Muscle of leg (tissue), 11 donors: Measurements from ENCODE around the gene UBE2Q1. TPM values are rescaled to one million over a fixed set of nuclear protein-coding genes. Genes with fewer than 3 reads are reported as not detected.
A peak's percentile ranks its signal among the peaks of the same experiment; 100 is the strongest.

Experiments
- DNase-seq: peaks from one replicate; pipeline ENCODE4 v3.0.0; 2013
- H3K27ac ChIP-seq: one replicate; pipeline ENCODE4 v1.5.1; 2013; ENCODE audit warnings: mild to moderate bottlenecking, low read length, control low read depth
- H3K27me3 ChIP-seq: one replicate; pipeline ENCODE4 v1.6.1; 2013; ENCODE audit warnings: low read length; ENCODE audit not compliant: control insufficient read depth, insufficient read depth
- H3K36me3 ChIP-seq: one replicate; pipeline ENCODE4 v1.6.1; 2013; ENCODE audit warnings: low read length; ENCODE audit not compliant: control insufficient read depth, insufficient read depth
- H3K4me1 ChIP-seq: one replicate; pipeline ENCODE4 v1.6.1; 2013; ENCODE audit warnings: low read length; ENCODE audit not compliant: control insufficient read depth, insufficient read depth
- H3K4me3 ChIP-seq: one replicate; pipeline ENCODE4 v1.5.1; 2013; ENCODE audit warnings: low read length, control low read depth
- H3K9me3 ChIP-seq: replicated peaks from 2 replicates; pipeline ENCODE4 v1.6.1; 2013; ENCODE audit warnings: low read depth, low read length; ENCODE audit not compliant: control insufficient read depth
- WGBS: methylation state at CpG from one replicate; pipeline ENCODE4 v1.1.5; 2013; ENCODE audit warnings: missing lambda C conversion rate; ENCODE audit not compliant: insufficient coverage; 5-methylcytosine and 5-hydroxymethylcytosine counted together
- polyA plus RNA-seq, 8 donors: library from polyadenylated mRNA; unstranded; fragments of 120-200 nt; gene quantifications; one replicate each; pipeline versions ENCODE4 v1.2.1 to v1.2.3, GENCODE V29; 2013; ENCODE audit warnings: inconsistent platforms in 1 of 8, low replicate concordance in 1 of 8; ENCODE audit not compliant: insufficient read length in 8 of 8, insufficient read depth in 1 of 8
- total RNA-seq: library from RNA; stranded (reverse); fragments of 120-200 nt; gene quantifications from one replicate; pipeline ENCODE4 v1.2.4, GENCODE V29; 2013

Gene UBE2Q1
- total and polyA plus RNA-seq, 9 donors = 21.8 to 73.4 (median 67.8) TPM

- 91% methylated on average over 7 of the region's 8 CpGs for WGBS
- Histone ChIP-seq H3K4me3 (no peak overlapping the region), H3K36me3 (peaks cover 67% of the 10 kb centered on the region), H3K27me3 (no peaks in the 10 kb centered on the region), H3K27ac (no peak overlapping the region), H3K4me1 (peaks cover 60% of the 10 kb centered on the region), H3K9me3 (no peaks in the 10 kb centered on the region)
- DNase-seq = no peak
These were observed 20.9 kb upstream of the UBE2Q1 start for GRCh38 chr1:154579374-154579773.

DNA sequence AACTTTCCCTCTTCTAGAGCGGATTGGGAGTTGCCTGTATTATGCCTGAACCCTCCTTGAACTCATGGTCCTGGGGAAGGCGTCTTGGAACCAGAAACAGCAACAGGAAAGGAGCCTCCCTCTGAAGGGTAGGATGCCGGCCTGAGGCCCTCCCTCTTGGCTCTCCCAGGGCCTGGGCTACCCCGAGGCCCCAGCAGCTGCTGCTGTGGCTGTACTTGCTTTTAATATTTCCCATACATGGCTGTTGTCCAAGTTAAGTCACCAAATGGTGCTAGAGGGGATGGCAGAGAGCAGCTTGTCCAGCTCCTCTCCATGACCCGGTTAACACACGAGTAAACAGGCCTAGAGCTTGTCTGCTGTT is 19.6 kb upstream of the UBE2Q1 start:
- peak; percentile 76 for DNase-seq
- Histone ChIP-seq H3K27ac (peak overlapping the region; percentile 69), H3K36me3 (peaks cover 54% of the 10 kb centered on the region), H3K4me3 (no peak overlapping the region), H3K27me3 (no peaks in the 10 kb centered on the region), H3K4me1 (peaks cover 55% of the 10 kb centered on the region), H3K9me3 (no peaks in the 10 kb centered on the region)
- WGBS = 21% methylated on average over 4 of the region's 6 CpGs

- Histone ChIP-seq H3K9me3 (no peaks in the 10 kb centered on the region), H3K4me3 (no peak overlapping the region), H3K36me3 (peaks cover 48% of the 10 kb centered on the region), H3K27me3 (no peaks in the 10 kb centered on the region), H3K4me1 (peaks cover 55% of the 10 kb centered on the region), H3K27ac (peak overlapping the region; percentile 69)
- WGBS = 64% methylated on average over 3 of the region's 7 CpGs
- no peak for DNase-seq
These were observed 19.0 kb upstream of the UBE2Q1 start for GRCh38 chr1:154577346-154578057.

- Histone ChIP-seq H3K36me3 (peaks cover 35% of the 10 kb centered on the region), H3K9me3 (no peaks in the 10 kb centered on the region), H3K4me3 (no peak overlapping the region), H3K4me1 (peaks cover 55% of the 10 kb centered on the region), H3K27me3 (peaks cover 2% of the 10 kb centered on the region), H3K27ac (no peak overlapping the region)
- no peak for DNase-seq
- WGBS = 76% methylated on average over 5 of the region's 8 CpGs
These were observed 17.6 kb upstream of the UBE2Q1 start for GRCh38 chr1:154575951-154576566.

DNA sequence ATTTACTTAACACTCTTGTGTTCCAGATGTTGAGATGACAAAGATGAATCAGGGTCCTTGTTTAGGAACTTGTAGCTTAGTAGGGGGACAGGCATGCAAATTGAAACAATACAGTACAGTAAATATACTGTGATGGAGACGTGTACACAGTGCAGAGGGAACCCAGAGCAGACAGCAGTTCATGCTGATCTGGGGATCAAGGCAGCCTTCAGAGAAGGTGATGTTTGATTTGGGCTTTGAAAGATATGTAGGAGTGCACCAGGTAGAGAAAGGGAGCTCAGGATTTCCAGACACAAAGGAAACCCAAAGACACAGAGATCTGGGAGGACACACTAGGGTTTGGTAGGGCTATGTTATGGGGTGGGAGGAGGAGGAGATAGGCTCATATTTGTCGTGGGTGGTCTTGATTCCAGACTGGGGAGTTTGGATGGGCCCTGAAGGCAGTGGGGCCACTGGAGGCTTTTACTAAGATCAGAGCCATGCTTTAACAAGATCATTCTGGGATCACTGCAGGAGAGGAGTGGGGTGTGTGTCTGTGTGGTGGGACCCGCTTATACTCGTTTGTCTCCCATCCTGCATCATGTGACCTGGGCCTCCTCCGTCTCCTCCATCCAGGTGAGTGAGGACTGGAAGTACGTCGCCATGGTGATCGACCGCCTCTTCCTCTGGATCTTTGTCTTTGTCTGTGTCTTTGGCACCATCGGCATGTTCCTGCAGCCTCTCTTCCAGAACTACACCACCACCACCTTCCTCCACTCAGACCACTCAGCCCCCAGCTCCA is 16.9 kb upstream of the UBE2Q1 start:
- peaks cover 55% of the 10 kb centered on the region for H3K4me1 ChIP-seq
- H3K27ac ChIP-seq = no peak overlapping the region
- H3K27me3 ChIP-seq = peaks cover 6% of the 10 kb centered on the region
- H3K4me3 ChIP-seq = no peak overlapping the region
- H3K9me3 ChIP-seq = no peaks in the 10 kb centered on the region
- no peak for DNase-seq
- 85% methylated on average over 6 of the region's 10 CpGs for whole genome bisulfite sequencing
- H3K36me3 ChIP-seq = peaks cover 29% of the 10 kb centered on the region

- H3K27me3 ChIP-seq = peaks cover 7% of the 10 kb centered on the region
- H3K27ac ChIP-seq = no peak overlapping the region
- DNase-seq = peak; percentile 77
- peaks cover 55% of the 10 kb centered on the region for H3K4me1 ChIP-seq
- peaks cover 23% of the 10 kb centered on the region for H3K36me3 ChIP-seq
- no peak overlapping the region for H3K4me3 ChIP-seq
- WGBS = 0% methylated on average over 3 of the region's 7 CpGs
- no peaks in the 10 kb centered on the region for H3K9me3 ChIP-seq
These were observed 16.3 kb upstream of the UBE2Q1 start for GRCh38 chr1:154574716-154575115.

DNA sequence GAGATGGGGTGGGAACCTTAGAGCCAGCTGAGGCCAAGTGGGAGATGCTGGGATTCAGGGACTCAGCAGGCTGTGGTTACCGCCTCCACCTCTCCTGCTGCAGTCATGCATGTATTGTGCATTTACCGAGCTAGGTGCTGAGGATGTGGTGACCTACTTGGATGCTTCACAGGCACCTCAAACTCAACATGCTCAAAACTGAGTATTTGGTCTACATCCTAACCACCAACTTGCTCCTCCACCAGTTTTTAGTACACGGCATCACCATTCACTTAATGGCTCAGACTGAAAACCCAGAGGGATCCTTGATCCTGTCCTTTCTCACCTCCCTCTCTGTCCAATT is 14.7 kb upstream of the UBE2Q1 start:
- 82% methylated on average over 2 of the region's 3 CpGs for WGBS
- Histone ChIP-seq H3K4me3 (no peak overlapping the region), H3K9me3 (no peaks in the 10 kb centered on the region), H3K27me3 (peaks cover 23% of the 10 kb centered on the region), H3K27ac (no peak overlapping the region), H3K4me1 (peaks cover 42% of the 10 kb centered on the region), H3K36me3 (peaks cover 7% of the 10 kb centered on the region)
- no peak for DNase-seq

DNA sequence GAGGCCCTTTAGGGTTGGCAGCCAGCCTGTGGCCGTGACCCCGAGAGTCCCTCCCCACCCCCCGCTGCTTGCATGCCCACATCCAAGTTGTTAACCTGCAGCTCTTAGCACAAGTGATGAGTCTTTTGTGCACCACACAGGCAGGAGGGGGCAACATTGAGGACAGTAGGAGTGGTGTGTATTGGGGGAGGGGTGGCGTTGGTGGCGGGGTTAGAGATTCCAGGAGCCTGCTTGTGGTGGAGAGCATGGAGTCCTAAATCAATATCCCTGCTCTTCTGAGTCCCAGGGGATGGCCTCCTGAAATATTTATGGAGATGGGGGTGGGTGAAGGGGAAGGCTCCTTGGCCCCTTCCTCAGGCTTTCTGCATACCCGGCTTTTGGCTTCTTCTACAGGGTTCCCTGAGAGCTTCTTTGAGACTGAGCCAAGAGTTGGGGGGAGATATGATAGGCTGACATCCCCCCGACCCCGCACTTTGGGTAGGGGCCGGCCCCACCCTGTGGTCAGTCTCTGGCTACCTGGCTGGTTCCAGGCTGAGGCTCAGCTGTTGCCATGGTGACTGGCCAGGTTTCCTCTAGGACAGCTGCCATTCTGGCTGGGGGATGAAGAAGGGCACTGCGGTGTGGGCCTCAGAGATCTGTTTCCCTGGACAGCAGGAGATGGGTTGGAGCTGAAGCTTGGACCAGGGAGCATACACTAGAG is 14.2 kb upstream of the UBE2Q1 start:
- Histone ChIP-seq H3K9me3 (no peaks in the 10 kb centered on the region), H3K27ac (no peak overlapping the region), H3K36me3 (peaks cover 3% of the 10 kb centered on the region), H3K27me3 (peaks cover 26% of the 10 kb centered on the region), H3K4me3 (no peak overlapping the region), H3K4me1 (peaks cover 41% of the 10 kb centered on the region)
- 50% methylated on average over 5 of the region's 10 CpGs for WGBS
- no peak for DNase-seq

DNA sequence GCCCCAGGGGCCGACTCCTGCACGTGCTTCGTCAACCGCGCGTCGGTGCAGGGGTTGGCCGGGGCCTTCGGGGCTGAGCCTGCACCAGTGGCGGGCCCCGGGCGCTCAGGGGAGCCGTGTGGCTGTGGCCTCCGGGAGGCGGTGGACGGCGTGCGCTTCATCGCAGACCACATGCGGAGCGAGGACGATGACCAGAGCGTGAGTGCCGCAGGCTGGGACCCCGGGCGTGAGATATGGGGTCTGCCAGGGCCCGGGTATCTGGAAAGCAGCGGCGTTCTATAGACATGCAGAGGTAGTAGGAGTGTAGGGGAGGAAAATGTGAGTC is 13.5 kb upstream of the UBE2Q1 start:
- H3K4me1 ChIP-seq = peaks cover 36% of the 10 kb centered on the region
- 92% methylated on average over 29 of the region's 29 CpGs for whole genome bisulfite sequencing
- H3K4me3 ChIP-seq = no peak overlapping the region
- H3K9me3 ChIP-seq = no peaks in the 10 kb centered on the region
- H3K36me3 ChIP-seq = no peaks in the 10 kb centered on the region
- H3K27ac ChIP-seq = no peak overlapping the region
- peaks cover 33% of the 10 kb centered on the region for H3K27me3 ChIP-seq
- DNase-seq = no peak
